IMR-90 (cell line): Measurements from ENCODE around the gene SEC61B. TPM values are rescaled to one million over a fixed set of nuclear protein-coding genes. Genes with fewer than 3 reads are reported as not detected.

ENCODE experiments used
- ATAC-seq: fragments of 200-7000 bp; cut with Tn5 transposase; 2 replicates; pipeline ENCODE4 v1.9.1; 2020; ENCODE audit warnings: low read depth, mild to moderate bottlenecking, moderate library complexity
- BruUV-seq: library from RNA; stranded (reverse); fragments of 400-500 nt; replicated peaks from 2 replicates; lab custom pipeline; 2021; lab: Mats Ljungman, UMichigan
- CTCF ChIA-PET: fragments of 300-600 bp; formaldehyde crosslinking; extraction: SDS; loops from one replicate; lab custom pipeline; 2021; ENCODE audit warnings: antibody characterized with exemption; lab: Yijun Ruan, JAX
- POLR2A ChIA-PET: fragments of 300-600 bp; sonication (Branson Sonifier 250); formaldehyde crosslinking; loops from one replicate; lab custom pipeline; 2022; ENCODE audit warnings: antibody characterized with exemption; ENCODE audit not compliant: unreplicated experiment; lab: Charles Lee
- DNase-seq: peaks from one replicate; pipeline ENCODE4 v3.0.0; 2013
- H2AFZ ChIP-seq: replicated peaks from 2 replicates; pipeline ENCODE3; 2013; ENCODE audit warnings: low read length, mild to moderate bottlenecking; ENCODE audit not compliant: poor library complexity
- H2AK5ac ChIP-seq: 2 replicates; pipeline ENCODE4 v1.6.1; 2013; ENCODE audit warnings: low read depth, low read length, inconsistent platforms
- H2AK9ac ChIP-seq: replicated peaks from 2 replicates; pipeline ENCODE3; 2013; ENCODE audit warnings: mild to moderate bottlenecking, low read depth, low read length, moderate library complexity; ENCODE audit not compliant: poor library complexity
- H2BK120ac ChIP-seq: 2 replicates; pipeline ENCODE4 v1.6.1; 2013; ENCODE audit warnings: low read depth, low read length, inconsistent platforms
- H2BK15ac ChIP-seq: 3 replicates; pipeline ENCODE4 v1.6.1; 2013; ENCODE audit warnings: low read depth, low read length, inconsistent platforms
- H2BK20ac ChIP-seq: 2 replicates; pipeline ENCODE4 v1.6.1; 2013; ENCODE audit warnings: low read depth, mild to moderate bottlenecking, inconsistent platforms, low read length, moderate library complexity
- H2BK5ac ChIP-seq: 2 replicates; pipeline ENCODE4 v1.6.1; 2013; ENCODE audit warnings: mild to moderate bottlenecking, low read depth, low read length, inconsistent platforms; ENCODE audit not compliant: poor library complexity, severe bottlenecking
- H3K14ac ChIP-seq: replicated peaks from 2 replicates; pipeline ENCODE4 v1.6.1; 2013; ENCODE audit warnings: low read depth, low read length, inconsistent platforms
- H3K18ac ChIP-seq: 2 replicates; pipeline ENCODE4 v1.6.1; 2013; ENCODE audit warnings: low read depth, low read length, control low read depth
- H3K23ac ChIP-seq: 2 replicates; pipeline ENCODE4 v1.6.1; 2013; ENCODE audit warnings: low read depth, low read length, inconsistent platforms
- H3K27ac ChIP-seq: 2 replicates; pipeline ENCODE4 v1.5.1; 2013; ENCODE audit warnings: mild to moderate bottlenecking, control low read depth, low read length; ENCODE audit not compliant: insufficient read depth
- H3K27me3 ChIP-seq: 2 replicates; pipeline ENCODE4 v1.6.1; 2013; ENCODE audit warnings: low read length; ENCODE audit not compliant: control insufficient read depth, insufficient read depth
- H3K36me3 ChIP-seq: 2 replicates; pipeline ENCODE4 v1.6.1; 2013; ENCODE audit warnings: low read length, mixed read lengths; ENCODE audit not compliant: control insufficient read depth, insufficient read depth
- H3K4ac ChIP-seq: 2 replicates; pipeline ENCODE4 v1.6.1; 2013; ENCODE audit warnings: low read depth, low read length, inconsistent platforms
- H3K4me1 ChIP-seq: 2 replicates; pipeline ENCODE4 v1.6.1; 2013; ENCODE audit warnings: low read length, mixed read lengths; ENCODE audit not compliant: control insufficient read depth, insufficient read depth
- H3K4me2 ChIP-seq: 2 replicates; pipeline ENCODE4 v1.6.1; 2013; ENCODE audit warnings: low read depth, mild to moderate bottlenecking, control low read depth, low read length, moderate library complexity
- H3K4me3 ChIP-seq: 2 replicates; pipeline ENCODE4 v1.5.1; 2013; ENCODE audit warnings: low read depth, mild to moderate bottlenecking, control low read depth, low read length, moderate library complexity; ENCODE audit not compliant: insufficient read depth
- H3K56ac ChIP-seq: 2 replicates; pipeline ENCODE4 v1.6.1; 2013; ENCODE audit warnings: low read length, inconsistent platforms; ENCODE audit not compliant: insufficient read depth; ENCODE audit errors: extremely low read depth
- H3K79me1 ChIP-seq, 2 experiments: 2 replicates each; pipeline ENCODE4 v1.6.1; 2013; ENCODE audit warnings: low read length in 2 of 2, inconsistent platforms in 1 of 2, low read depth in 1 of 2
- H3K9ac ChIP-seq: 2 replicates; pipeline ENCODE4 v1.6.1; 2013; ENCODE audit warnings: low read depth, low read length, control low read depth
- H3K9me1 ChIP-seq: 2 replicates; pipeline ENCODE4 v1.6.1; 2013; ENCODE audit warnings: low read length, inconsistent platforms; ENCODE audit not compliant: insufficient read depth
- H3K9me3 ChIP-seq: 2 replicates; pipeline ENCODE4 v1.6.1; 2013; ENCODE audit warnings: low read length; ENCODE audit not compliant: control insufficient read depth, insufficient read depth
- H4K20me1 ChIP-seq: 2 replicates; pipeline ENCODE4 v1.6.1; 2013; ENCODE audit warnings: low read length, inconsistent platforms; ENCODE audit not compliant: insufficient read depth
- H4K5ac ChIP-seq: 2 replicates; pipeline ENCODE4 v1.6.1; 2013; ENCODE audit warnings: mild to moderate bottlenecking, low read depth, low read length, control low read depth
- H4K8ac ChIP-seq, 2 experiments: 2 replicates each; pipeline ENCODE4 v1.6.1; 2013; ENCODE audit warnings: low read depth in 2 of 2, low read length in 2 of 2, control low read depth in 1 of 2, inconsistent platforms in 1 of 2
- H4K91ac ChIP-seq: 2 replicates; pipeline ENCODE4 v1.6.1; 2013; ENCODE audit warnings: low read depth, low read length, inconsistent platforms; ENCODE audit not compliant: insufficient read depth
- BHLHE40 ChIP-seq: fragments of 150-350 bp; IDR thresholded peaks from 2 replicates; pipeline ENCODE4 v1.6.1; 2016; ENCODE audit warnings: mild to moderate bottlenecking, low read depth, low read length
- CEBPB ChIP-seq: IDR thresholded peaks from 2 replicates; pipeline ENCODE4 v1.6.1; 2012; ENCODE audit warnings: low read depth, low read length, improper control_type of control experiment
- CHD1 ChIP-seq: IDR thresholded peaks from 2 replicates; pipeline ENCODE4 v1.6.1; 2012; ENCODE audit warnings: low read depth, low read length, improper control_type of control experiment
- FOS ChIP-seq: fragments of 150-350 bp; IDR thresholded peaks from 2 replicates; pipeline ENCODE4 v1.6.1; 2016; ENCODE audit warnings: low read depth, low read length
- MAFK ChIP-seq: IDR thresholded peaks from 2 replicates; pipeline ENCODE4 v1.6.1; 2012; ENCODE audit warnings: low read depth, low read length, improper control_type of control experiment
- MAZ ChIP-seq: IDR thresholded peaks from 2 replicates; pipeline ENCODE4 v1.6.1; 2012; ENCODE audit warnings: low read depth, mild to moderate bottlenecking, low read length, improper control_type of control experiment, moderate library complexity, borderline replicate concordance
- MXI1 ChIP-seq: IDR thresholded peaks from 2 replicates; pipeline ENCODE4 v1.6.1; 2012; ENCODE audit warnings: low read depth, mild to moderate bottlenecking, low read length, moderate library complexity, borderline replicate concordance
- POLR2A ChIP-seq: IDR thresholded peaks from 2 replicates; pipeline ENCODE4 v1.6.1; 2012; ENCODE audit warnings: mild to moderate bottlenecking, low read depth, low read length
- RAD21 ChIP-seq: IDR thresholded peaks from 2 replicates; pipeline ENCODE4 v1.6.1; 2012; ENCODE audit warnings: low read length, improper control_type of control experiment
- RCOR1 ChIP-seq: IDR thresholded peaks from 2 replicates; pipeline ENCODE4 v1.6.1; 2012; ENCODE audit warnings: mild to moderate bottlenecking, low read length, improper control_type of control experiment; ENCODE audit not compliant: insufficient replicate concordance
- RFX5 ChIP-seq: IDR thresholded peaks from 2 replicates; pipeline ENCODE4 v1.8.0; 2012; ENCODE audit warnings: low read depth, mild to moderate bottlenecking, low read length, moderate library complexity
- WGBS, 2 experiments: methylation state at CpG; one replicate each; pipeline versions ENCODE4 v1.1.5 to v1.1.7; 2013; ENCODE audit warnings: missing lambda C conversion rate in 2 of 2; ENCODE audit not compliant: insufficient read length in 1 of 2; ENCODE audit errors: extremely low coverage in 2 of 2; 5-methylcytosine and 5-hydroxymethylcytosine counted together
- dilution Hi-C: fragments of 300-500 bp; cut with HindIII; formaldehyde crosslinking; loops from one replicate; pipeline ENCODE4 v1.14.3; 2018; ENCODE audit warnings: low sequenced_read_pairs; ENCODE audit not compliant: unreplicated experiment
- in situ Hi-C: fragments of 300-500 bp; cut with MboI; formaldehyde crosslinking; loops from 3 replicates; pipeline ENCODE4 v1.14.3; 2019; ENCODE audit warnings: low sequenced_read_pairs, inconsistent platforms, mixed read lengths
- intact Hi-C: fragments of 100-400 bp; cut with micrococcal nuclease; formaldehyde crosslinking; loops from 2 replicates; pipeline ENCODE4 v1.10.0; 2022
- polyA plus RNA-seq, 3 experiments: library from polyadenylated mRNA; depleted of rRNA; stranded (reverse); fragments of >200 nt; gene quantifications; 2 replicates each; pipeline ENCODE4 v1.2.3, GENCODE V29; 2012; ENCODE audit warnings: low replicate concordance in 1 of 3
- total RNA-seq: library from RNA; depleted of rRNA; stranded (reverse); fragments of >200 nt; gene quantifications from 2 replicates; pipeline ENCODE4 v1.2.3, GENCODE V29; 2012
- TF ChIP-seq, protein P1 (sequence below): fragments of 150-350 bp; IDR thresholded peaks from 2 replicates; pipeline ENCODE4 v1.6.1; 2017; ENCODE audit warnings: mild to moderate bottlenecking, antibody characterized with exemption, low read length, low read depth
- TF ChIP-seq, protein P2 (sequence below): fragments of 150-350 bp; IDR thresholded peaks from 2 replicates; pipeline ENCODE4 v1.6.1; 2016; ENCODE audit warnings: low read depth, mild to moderate bottlenecking, low read length, moderate library complexity, borderline replicate concordance

Gene SEC61B
- total and polyA plus RNA-seq, 2 of the 4 experiments (the other 2 are of a cell fraction): 180 to 281 TPM

DNA sequence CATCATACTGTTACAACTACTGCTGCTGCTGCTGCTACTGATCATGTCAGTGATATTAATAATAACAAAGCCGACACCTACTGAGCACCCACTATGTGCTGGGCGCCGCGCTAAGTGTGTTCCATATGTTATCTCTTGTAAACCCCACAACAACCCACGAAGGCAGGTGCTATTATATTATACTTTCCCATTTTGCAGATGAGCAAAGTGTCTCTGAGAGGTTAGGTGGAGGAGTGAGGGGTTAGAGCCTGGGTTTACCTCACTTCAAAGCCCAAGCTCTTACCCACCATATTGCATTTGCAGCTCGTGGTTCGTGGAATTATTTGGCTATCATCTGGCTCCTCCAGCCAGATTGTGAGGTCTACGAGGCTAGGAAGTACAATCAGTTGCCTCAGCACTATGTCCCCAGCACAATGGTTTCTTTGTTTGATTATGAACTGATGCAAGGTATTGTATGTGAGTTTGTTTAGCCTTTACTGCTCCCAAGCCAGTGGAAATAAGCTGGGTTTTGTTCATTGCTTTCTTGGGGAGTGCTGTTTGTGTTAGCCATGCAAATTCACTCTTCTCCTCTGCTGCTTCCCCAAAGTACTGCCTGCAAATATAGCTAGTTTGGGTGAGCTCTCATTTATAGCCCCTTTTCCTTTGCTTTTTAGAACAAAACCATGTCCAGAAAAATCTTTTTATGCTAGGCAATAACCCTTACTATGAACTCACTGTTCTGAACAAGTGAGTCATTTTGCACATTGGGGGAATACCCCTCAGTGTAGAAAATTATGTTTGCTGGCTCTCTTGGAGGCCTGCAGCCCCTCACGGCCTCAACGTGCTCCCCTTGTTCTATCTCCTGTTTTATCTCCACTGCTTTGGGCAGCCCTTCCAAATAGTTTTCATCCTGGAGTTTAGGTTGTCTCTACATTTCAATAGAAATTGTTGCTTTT is 48.2 kb upstream of the SEC61B start:
- no peak overlapping the region for H3K4ac ChIP-seq
- intact Hi-C loops: no loop called here
- ATAC-seq: no peak
- in situ Hi-C loops: no loop called here
- TF ChIP-seq, protein P1, sequence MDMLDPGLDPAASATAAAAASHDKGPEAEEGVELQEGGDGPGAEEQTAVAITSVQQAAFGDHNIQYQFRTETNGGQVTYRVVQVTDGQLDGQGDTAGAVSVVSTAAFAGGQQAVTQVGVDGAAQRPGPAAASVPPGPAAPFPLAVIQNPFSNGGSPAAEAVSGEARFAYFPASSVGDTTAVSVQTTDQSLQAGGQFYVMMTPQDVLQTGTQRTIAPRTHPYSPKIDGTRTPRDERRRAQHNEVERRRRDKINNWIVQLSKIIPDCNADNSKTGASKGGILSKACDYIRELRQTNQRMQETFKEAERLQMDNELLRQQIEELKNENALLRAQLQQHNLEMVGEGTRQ: no peak
- TF ChIP-seq RAD21 (no peak), CEBPB (no peak), MAZ (no peak), RFX5 (no peak), BHLHE40 (no peak), CHD1 (no peak), FOS (no peak), RCOR1 (no peak), POLR2A (no peak), MXI1 (no peak), MAFK (no peak)
- TF ChIP-seq, protein P2, sequence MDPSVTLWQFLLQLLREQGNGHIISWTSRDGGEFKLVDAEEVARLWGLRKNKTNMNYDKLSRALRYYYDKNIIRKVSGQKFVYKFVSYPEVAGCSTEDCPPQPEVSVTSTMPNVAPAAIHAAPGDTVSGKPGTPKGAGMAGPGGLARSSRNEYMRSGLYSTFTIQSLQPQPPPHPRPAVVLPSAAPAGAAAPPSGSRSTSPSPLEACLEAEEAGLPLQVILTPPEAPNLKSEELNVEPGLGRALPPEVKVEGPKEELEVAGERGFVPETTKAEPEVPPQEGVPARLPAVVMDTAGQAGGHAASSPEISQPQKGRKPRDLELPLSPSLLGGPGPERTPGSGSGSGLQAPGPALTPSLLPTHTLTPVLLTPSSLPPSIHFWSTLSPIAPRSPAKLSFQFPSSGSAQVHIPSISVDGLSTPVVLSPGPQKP: no peak
- H3K56ac ChIP-seq: no peak overlapping the region
- no TSS peak for BruUV-seq
- H3K4me3 ChIP-seq: no peak overlapping the region
- dilution Hi-C loops: no loop called here
- no peak overlapping the region for H3K23ac ChIP-seq
- no CpG with 5 or more reads among the region's 10 CpGs for WGBS, 2 experiments
- no peak overlapping the region; the same call in 1 of the 2 replicates for H4K91ac ChIP-seq
- no peaks in the 10 kb centered on the region for H4K20me1 ChIP-seq
- H4K5ac ChIP-seq: no peak overlapping the region
- H2BK120ac ChIP-seq: no peak overlapping the region
- peaks cover 13% of the 10 kb centered on the region for H3K27me3 ChIP-seq
- H3K14ac ChIP-seq: no peak overlapping the region
- H2AK9ac ChIP-seq: no peak overlapping the region
- H3K36me3 ChIP-seq: no peaks in the 10 kb centered on the region
- no peak overlapping the region for H4K8ac ChIP-seq
- peaks cover 12% of the 10 kb centered on the region for H3K4me1 ChIP-seq
- POLR2A ChIA-PET: no interaction called here
- no peak overlapping the region for H3K9ac ChIP-seq
- H2AFZ ChIP-seq: no peak overlapping the region
- CTCF ChIA-PET: interaction anchor here (0.6 to 0.7 kb wide), 2 partner anchors 141 to 1049 kb away, joined by 3 to 6 read pairs; no protein-coding TSS in a partner anchor
- H3K9me3 ChIP-seq: no peaks in the 10 kb centered on the region
- no peak overlapping the region; the same call in 1 of the 2 replicates for H3K4me2 ChIP-seq
- no peak overlapping the region for H3K27ac ChIP-seq
- no peak overlapping the region for H2BK15ac ChIP-seq
- no peak overlapping the region for H2AK5ac ChIP-seq
- no peaks in the 10 kb centered on the region for H3K9me1 ChIP-seq
- H2BK5ac ChIP-seq: no peak overlapping the region
- H3K79me1 ChIP-seq: no peaks in the 10 kb centered on the region
- DNase-seq: no peak
- no peak overlapping the region for H2BK20ac ChIP-seq
- H3K18ac ChIP-seq: no peak overlapping the region; the same call in 1 of the 2 replicates
